GM19099 (cell line): Measurements from ENCODE around the gene AP1S1.

Source experiments
- POLR2A ChIP-seq: IDR thresholded peaks from 3 replicates; pipeline ENCODE4 v1.6.1; 2011; ENCODE audit warnings: low read depth; ENCODE audit not compliant: insufficient read length; ENCODE audit errors: extremely low read depth

The AP1S1 gene

GRCh38 chr7:101172005-101172853 is 18.0 kb downstream of the AP1S1 start:
- TF ChIP-seq POLR2A = no peak

DNA sequence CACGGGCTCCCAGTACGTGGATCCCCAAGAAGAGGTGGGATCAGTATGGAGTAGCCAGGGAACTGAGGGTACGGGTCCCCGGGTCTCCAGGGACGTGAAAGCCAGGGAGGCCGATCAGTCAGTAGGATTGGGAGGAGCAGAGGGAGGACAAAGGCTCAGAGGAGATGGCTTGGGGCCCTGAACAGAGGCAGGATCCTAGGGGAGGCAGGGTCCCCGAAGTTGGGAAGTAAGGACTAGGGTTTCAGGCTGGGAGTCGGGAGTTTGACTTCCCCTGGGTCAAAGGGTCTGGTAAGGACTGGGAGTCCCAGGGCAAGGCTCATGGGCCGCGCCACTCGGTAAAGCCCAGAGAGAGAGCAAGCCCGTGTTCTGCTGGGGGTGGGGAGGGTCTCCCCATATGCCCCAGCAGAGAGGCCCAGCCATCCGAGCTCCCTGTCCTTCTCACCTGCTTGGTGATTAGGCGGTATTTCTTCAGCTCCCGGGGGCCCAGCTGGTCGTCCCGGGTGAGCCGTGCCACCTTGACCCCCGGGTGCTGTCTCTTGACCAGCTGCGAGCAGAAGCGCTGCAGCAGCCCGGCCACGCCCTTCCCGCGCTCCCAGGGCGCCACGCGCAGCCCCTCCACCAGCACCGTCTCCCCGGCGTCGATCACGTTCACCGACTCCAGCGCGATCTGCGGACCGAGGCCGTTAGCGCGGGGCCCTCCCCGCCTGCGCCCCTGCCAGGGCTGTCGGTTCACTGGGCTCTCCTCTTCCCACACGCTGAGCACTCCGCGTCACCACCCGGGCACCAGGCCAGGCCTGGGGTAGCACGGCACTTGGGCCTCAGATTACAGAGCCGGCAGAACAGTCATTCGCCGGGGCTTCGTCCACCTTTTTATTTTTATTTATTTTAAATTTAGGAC is 18.8 kb downstream of the AP1S1 start:
- no peak for TF ChIP-seq POLR2A

DNA sequence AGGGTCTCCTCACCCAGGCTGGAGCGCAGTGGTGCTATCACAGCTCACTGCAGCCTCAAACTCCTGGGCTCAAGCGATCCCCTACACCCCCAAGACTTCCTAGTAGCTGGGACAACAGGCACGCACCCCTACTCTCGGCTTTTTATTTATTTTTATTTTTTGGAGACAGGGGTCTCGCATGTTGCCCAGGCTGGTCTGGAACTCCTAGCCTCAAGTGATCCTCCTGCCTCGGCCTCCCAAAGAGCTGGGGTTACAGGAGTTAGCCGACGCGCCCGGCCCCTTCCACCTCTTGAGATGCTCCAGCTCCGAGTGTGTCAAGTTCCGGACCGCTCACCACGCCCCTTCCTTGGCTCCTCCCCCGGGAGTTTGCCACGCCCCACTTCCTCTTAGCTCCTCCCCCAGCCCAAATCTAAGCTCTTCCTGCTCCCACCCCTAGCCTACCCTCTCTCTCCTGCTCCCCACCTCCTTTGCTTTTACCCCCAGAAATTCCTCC is 19.5 kb downstream of the AP1S1 start:
- TF ChIP-seq POLR2A = no peak

DNA sequence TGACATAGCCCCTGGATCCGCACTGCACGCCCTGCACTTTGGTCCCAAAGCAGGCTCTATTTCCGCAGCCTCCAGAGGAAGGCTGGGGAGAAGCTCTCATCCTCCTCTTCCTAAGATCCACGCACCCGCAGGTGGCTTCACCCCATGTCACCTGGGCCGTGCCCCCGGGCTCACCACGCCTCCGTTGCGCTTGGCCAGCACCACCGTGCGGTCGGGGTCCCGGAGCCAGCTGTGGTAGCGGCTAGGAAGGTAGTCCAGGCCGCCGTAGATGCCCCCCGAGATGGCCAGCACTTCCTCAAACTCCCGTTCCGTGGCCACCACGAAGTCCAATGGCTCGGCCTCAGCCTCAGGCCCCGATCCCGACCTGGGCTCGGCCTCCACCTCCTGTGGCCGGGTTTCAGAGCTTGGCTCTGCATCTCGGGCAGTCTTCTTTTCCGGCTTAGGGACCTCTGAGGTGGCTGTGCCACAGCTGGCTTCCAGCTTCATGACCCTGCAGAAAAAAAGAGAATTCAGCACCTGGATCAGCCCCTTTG is 20.1 kb downstream of the AP1S1 start:
- no peak for TF ChIP-seq POLR2A

DNA sequence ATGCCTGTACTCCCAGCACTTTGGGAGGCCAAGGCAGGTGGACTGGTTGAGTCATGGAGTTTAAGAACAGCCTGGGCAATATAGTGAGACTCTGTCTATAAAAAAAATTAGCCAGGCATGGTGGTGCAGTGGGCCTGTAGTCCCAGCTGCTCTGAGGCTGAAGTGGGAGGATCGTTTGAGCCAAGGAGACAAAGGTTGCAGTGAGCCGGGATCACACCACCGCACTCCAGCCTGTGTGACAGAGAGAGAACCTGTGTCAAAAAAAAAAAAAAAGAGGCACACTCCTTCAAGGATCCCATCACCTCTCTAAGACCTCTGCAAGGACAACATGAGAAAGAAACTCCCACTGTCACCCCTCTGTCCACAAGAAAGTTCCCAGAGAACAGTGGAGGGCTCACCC is 21.4 kb downstream of the AP1S1 start:
- no peak for TF ChIP-seq POLR2A

DNA sequence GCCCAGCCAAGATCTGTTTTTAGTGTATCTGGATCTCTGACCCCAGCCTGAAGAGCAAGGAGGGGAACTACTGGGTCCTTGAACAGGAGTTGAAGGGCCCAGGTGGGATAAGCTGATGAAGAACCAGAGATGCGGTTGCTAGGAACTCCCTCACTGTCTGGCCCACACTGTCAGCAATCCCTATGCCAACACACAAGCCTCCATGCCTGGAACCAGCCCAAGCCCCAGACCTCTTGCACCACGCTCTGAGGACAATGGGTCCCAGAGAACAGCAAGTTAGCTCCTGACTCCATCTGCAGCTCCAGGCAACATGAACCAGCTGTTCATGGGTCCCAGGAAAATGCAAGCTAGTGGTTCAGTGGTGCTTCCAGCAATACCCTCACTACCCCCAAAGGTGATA is 23.4 kb downstream of the AP1S1 start:
- no peak for TF ChIP-seq POLR2A

GRCh38 chr7:101179117-101179516 is 24.8 kb downstream of the AP1S1 start:
- TF ChIP-seq POLR2A = no peak

GRCh38 chr7:101179713-101180112 is 25.4 kb downstream of the AP1S1 start:
- no peak for TF ChIP-seq POLR2A

GRCh38 chr7:101180130-101180755 is 26.0 kb downstream of the AP1S1 start, which contains the start of gene NAT16:
Gene NAT16 (minus strand): TSS chr7:101180293. CDS start chr7:101174807, 5,486 bp downstream.
- TF ChIP-seq POLR2A = no peak

GRCh38 chr7:101185258-101185839 is 31.1 kb downstream of the AP1S1 start:
- no peak for TF ChIP-seq POLR2A

- TF ChIP-seq POLR2A = no peak
Measured at GRCh38 chr7:101186194-101186593, 31.9 kb downstream of the AP1S1 start.

DNA sequence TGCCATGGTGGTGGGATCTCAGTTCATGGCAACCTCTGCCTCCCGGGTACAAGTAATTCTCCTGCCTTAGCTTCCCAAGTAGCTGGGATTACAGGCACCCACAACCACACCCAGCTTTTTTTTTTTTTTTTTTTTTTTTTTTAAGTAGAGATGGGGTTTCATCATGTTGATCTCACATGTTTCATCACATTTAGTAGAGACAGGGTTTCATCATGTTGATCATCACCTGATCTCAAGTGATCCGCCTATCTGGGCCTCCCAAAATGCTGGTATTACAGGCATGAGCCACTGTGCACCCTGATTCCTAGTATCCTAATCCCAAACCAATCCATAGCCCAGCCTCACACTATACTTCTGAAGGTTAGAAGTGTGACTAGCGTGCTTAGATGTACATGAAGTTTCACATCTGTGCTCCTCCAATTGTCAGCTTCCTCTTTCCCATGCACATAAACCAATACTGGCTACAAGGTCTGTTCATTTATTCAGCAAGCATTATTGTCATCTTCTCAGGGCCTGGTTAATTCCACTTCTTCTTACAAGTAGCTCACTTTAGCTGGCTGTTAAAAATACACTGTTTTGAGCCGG is 32.7 kb downstream of the AP1S1 start:
- TF ChIP-seq POLR2A = no peak

- no peak for TF ChIP-seq POLR2A
Measured at GRCh38 chr7:101189109-101189508, 34.8 kb downstream of the AP1S1 start.

- no peak for TF ChIP-seq POLR2A
Measured at GRCh38 chr7:101195884-101196283, 41.6 kb downstream of the AP1S1 start.
